KOPT-K1 (cell line): ENCODE data around the gene TRPC1.
"Not testable (repeated sequence)": the region's sequence is repeated elsewhere in the genome, so short reads cannot be mapped to it uniquely, and the experiment has no call there.

Experiments used
- H3K27ac ChIP-seq: fragments of 200-600 bp; sonication (generic); 2 replicates; pipeline ENCODE4 v1.5.1; 2016; ENCODE audit warnings: antibody characterized with exemption, mild to moderate bottlenecking, low read depth, low read length; ENCODE audit not compliant: poor library complexity, severe bottlenecking
- H3K36me3 ChIP-seq: fragments of 200-600 bp; sonication (generic); 2 replicates; pipeline ENCODE4 v1.5.1; 2017; ENCODE audit warnings: antibody characterized with exemption, mild to moderate bottlenecking, low read length, moderate library complexity; ENCODE audit not compliant: insufficient read depth
- H3K9me3 ChIP-seq: fragments of 200-600 bp; sonication (generic); 2 replicates; pipeline ENCODE4 v1.5.1; 2017; ENCODE audit warnings: antibody characterized with exemption, low read length, mild to moderate bottlenecking; ENCODE audit not compliant: insufficient read depth, poor library complexity, severe bottlenecking

TRPC1 gene

DNA sequence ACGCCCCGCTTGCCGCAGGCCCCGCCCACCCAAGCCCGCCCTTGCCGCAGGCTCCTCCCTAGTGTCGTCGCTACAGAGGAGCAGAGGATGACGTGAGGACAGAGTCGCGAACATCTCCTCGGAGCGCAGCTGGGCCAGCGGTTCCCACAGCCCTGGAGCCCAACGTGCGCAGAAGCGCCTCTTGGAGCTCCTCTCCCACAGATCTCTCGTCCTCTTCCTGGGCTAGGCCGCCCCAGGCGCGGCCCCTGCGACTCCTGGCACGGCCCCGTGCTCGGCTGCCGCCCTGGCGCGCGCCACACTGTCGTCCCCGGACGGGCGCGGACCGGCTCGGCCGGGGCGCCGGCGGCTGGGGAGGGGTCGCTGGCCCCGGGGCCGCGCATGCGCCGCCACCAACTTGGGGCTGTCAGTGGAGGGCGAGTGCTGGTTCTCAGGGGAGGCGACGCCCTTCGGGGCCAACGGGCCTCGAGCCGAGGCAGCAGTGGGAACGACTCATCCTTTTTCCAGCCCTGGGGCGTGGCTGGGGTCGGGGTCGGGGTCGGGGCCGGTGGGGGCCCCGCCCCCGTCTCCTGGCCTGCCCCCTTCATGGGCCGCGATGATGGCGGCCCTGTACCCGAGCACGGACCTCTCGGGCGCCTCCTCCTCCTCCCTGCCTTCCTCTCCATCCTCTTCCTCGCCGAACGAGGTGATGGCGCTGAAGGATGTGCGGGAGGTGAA is at the start of gene TRPC1:
Gene TRPC1, plus strand, starts transcription at position 67 of the 714 bp plus-strand sequence. Its CDS starts 526 bp downstream, at position 593.
- no peaks in the 10 kb centered on the region for H3K36me3 ChIP-seq
- H3K27ac ChIP-seq = peak within 1 kb of the TSS; percentile 44
- peaks cover 12% of the 10 kb centered on the region for H3K9me3 ChIP-seq

DNA sequence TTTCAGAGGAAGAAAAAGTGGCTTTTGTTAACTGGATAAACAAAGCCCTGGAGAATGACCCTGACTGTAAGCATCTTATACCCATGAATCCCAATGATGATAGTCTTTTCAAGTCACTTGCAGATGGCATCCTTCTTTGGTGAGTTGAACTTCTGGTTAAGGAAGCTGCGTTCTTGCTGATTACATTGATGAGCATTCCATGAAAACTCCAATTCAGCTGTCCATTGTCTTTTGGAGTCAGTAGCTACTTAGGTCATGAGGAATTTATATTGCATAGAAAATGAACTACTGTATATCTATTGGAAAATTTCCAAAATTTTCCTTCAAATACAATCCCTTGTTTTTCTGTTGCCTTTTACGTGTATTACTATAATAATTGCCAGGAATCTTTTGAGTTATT is 47.7 kb upstream of the TRPC1 start:
- Histone ChIP-seq H3K36me3 (0 out of 2 replicates have a peak, but pooled peaks cover 6% of the 10 kb centered on the region), H3K9me3 (no peaks in the 10 kb centered on the region)

DNA sequence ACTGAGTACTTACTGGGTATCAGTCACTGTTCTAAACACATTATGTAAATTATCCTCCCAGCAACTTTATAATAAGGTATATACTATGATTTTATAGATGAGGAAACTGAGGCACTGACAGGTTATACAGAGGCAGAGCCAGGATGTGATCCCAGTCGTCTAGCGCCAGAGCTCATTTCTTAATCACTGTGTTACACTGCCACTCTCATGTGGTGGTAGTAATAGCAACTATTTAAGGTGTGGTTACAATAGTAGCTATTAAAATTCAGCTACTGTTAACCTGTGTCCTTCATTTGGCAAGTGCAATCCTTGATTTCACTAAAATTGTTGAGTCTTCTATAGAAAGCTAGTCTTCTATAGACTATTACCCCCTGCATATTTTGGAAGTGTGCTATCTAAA is 43.1 kb upstream of the TRPC1 start:
- H3K9me3 ChIP-seq = no peaks in the 10 kb centered on the region
- no peaks in the 10 kb centered on the region for H3K36me3 ChIP-seq
- H3K27ac ChIP-seq = no peak overlapping the region

More for the DNA sequence above, 47.7 kb upstream of the TRPC1 start:
- H3K27ac ChIP-seq = no peak overlapping the region

DNA sequence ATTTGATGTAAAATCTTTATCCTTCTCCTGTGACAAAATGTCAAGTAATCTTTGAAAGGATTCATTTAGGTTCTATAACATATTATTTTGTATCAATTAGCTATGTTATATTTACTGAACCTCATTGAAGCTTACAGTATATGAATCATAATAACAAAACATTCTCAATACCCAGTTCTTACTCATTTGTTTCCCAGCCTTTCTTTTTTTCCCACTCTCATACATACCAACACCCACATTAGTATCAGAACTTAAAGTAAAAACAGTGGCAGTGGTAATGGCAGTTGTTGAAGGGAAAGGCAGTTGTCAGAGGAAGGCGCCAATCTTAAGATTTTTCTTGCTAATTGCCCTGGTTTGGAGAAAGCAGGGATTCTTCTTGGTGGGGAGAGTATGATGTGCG is 33.2 kb upstream of the TRPC1 start:
- H3K9me3 ChIP-seq = no peaks in the 10 kb centered on the region
- H3K27ac ChIP-seq = no peak overlapping the region
- 0 out of 2 replicates have a peak, but pooled peaks cover 9% of the 10 kb centered on the region for H3K36me3 ChIP-seq

DNA sequence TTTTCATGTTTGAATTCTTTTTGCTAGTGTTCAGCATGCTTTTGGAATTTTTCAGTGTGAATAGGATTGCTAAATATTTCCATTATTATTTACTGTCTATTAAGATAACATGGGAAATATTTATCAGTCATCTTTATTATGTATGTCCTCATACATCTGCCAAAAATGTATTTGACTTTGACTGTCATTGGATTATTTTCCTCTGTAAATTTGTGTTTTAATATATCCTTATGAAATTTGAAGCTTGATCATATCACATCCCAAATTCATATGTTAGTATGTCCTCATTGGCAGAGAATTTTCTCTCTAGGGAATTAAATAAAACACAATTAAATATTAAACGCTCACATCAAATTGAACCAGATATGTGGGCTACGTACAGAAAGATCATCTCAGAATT is 32.3 kb upstream of the TRPC1 start:
- Histone ChIP-seq H3K36me3 (0 out of 2 replicates have a peak, but pooled peaks cover 6% of the 10 kb centered on the region), H3K27ac (no peak overlapping the region), H3K9me3 (no peaks in the 10 kb centered on the region)

DNA sequence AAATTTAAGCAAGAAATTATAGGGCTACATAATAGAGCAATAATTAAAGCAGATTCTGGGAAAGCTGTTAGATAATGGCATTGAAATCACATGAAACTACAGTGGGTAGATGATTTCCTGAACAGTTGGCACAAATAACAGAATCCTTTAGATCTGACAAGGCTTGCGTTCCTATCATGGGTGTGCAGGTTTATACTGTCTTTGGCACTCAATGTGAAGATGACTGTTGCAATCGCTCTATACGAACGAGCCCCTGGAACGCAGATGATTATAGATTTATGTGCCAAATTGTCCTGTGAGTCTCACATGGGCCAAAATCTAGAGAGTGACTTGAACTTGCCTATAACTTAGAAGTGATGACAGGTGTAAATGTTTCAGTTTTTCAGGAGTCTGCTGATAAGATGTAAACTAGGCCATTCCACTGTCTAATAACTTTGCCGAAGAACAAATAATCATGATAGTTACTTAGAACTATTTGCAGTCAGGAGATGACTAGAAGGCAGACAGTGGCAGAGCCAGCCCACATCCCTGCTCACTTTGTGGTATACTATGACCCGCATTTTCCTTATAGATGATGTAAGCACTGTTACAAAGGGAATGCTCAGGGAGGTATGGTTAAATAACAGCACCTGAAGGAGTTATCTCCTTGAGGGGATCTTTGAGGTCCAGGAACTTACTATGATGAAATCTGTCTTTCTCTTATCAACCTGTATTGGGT is 30.5 kb upstream of the TRPC1 start:
- no peak overlapping the region for H3K27ac ChIP-seq
- H3K9me3 ChIP-seq = no peaks in the 10 kb centered on the region

DNA sequence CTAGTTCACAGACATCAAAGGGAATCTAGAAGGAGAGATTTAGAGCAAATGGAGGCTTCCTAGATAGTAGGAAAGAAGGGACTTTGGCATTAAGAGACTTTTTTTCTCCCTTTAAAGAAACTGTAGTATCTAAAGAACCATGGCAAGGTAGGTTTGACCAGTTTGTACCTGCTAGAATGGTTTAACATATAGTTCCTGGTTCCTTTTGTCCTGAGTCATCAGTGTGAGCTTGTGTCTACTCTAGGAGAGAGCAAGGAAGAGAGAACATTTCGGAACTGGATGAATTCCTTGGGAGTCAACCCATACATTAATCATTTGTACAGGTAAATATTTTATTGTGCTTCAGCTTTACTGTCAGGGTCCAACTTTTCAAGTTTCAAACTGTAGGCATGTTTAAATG is 29.6 kb upstream of the TRPC1 start:
- Histone ChIP-seq H3K27ac (no peak overlapping the region), H3K9me3 (no peaks in the 10 kb centered on the region)

More for the DNA sequence above, 30.5 kb upstream of the TRPC1 start:
- no peaks in the 10 kb centered on the region for H3K36me3 ChIP-seq

DNA sequence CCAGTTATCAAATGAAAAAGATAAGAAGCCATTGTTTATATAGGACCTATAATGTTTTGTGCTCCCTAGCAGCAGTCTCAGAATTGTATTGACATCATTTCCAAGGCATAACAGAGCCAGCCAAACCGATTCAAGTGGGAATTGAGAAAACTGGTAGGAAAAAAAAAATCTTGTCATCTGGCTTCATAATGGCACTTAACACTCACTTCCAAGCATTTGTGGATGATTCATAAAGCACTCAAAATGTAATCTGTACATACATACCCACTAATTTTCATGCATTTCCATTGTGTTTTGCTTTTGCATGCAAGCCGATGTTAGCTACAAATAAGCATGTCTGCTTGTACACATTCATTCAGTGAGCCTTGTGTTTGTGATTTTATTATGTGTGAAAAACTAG is 18.6 kb upstream of the TRPC1 start:
- Histone ChIP-seq H3K36me3 (no peaks in the 10 kb centered on the region), H3K9me3 (no peaks in the 10 kb centered on the region), H3K27ac (no peak overlapping the region)

More for the DNA sequence above, 29.6 kb upstream of the TRPC1 start:
- no peaks in the 10 kb centered on the region for H3K36me3 ChIP-seq

DNA sequence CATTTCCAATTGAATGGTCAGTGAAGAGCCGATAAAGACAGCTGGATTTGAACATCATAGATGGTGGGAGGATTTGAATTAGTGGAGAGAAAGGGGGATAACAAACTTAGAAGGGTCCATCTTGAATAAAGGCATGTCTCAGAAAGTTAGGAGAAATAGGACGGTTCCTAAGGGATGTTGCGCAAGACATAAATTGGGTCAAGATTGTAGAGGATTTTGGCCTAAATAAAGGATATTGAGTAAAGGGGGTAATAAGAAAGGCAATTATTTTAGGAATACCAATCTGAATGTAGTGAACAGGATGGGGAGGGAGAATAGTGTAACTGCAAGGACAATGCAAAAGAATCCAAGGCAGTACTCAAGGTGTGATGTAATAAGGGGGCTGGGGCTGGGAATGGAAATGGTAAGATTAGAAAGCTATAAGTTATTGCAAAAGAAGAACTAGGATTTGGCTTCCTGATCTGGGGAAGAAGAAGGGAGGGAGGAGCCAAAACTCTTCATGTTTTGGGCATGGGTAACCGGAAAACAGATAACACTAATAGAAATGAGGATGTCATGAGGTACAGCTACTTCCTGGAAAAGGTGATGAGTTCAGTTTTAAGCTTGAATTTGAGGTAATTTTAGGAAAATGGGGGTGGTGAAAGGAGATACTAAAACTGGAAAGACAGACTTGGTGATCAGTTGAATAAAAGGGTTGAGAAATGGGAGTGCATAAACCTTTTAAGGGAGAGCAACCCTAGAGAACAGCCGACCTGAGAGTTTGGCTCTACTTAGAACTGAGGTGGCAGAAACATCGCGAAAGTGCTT is 17.3 kb upstream of the TRPC1 start:
- Histone ChIP-seq H3K27ac (no peak overlapping the region), H3K36me3 (no peaks in the 10 kb centered on the region), H3K9me3 (no peaks in the 10 kb centered on the region)

DNA sequence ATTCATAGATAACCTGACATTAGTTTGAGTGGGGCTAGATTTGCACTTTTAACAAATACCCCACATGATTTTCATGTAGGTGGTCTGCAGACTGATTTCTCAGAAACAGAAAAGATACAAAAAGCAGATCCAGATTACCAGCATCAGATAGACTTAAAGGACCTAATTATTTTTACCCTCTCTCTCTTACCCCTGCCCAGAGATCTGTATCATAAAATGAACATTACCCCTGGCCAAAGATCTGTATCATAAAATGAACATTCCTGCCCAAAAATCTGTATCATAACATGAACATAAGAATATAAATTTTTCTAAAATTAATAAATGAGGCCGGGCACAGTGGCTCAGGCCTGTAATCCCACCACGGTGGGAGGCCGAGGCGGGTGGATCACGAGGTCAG is 14.6 kb upstream of the TRPC1 start:
- Histone ChIP-seq H3K27ac (no peak overlapping the region), H3K36me3 (no peaks in the 10 kb centered on the region), H3K9me3 (no peaks in the 10 kb centered on the region)

DNA sequence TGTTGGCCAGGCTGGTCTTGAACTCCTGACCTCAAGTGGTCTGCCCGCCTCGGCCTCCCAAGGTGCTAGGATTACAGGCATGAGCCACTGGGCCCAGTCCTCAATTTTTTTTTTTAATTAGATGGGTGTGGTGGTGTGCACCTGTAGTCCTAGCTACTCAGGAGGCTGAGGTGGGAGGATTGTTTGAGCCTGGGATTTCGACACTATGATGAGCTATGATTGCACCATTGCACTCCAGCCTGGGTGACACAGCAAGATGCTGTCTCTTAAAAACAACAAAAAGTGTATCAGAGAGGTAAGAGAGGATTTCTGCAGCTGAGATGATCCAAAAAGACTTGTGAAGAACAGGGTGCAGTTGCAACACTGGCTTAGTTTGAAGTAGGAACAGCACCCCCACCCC is 9.0 kb upstream of the TRPC1 start:
- not testable (repeated sequence) for H3K9me3 ChIP-seq, H3K27ac ChIP-seq, H3K36me3 ChIP-seq

DNA sequence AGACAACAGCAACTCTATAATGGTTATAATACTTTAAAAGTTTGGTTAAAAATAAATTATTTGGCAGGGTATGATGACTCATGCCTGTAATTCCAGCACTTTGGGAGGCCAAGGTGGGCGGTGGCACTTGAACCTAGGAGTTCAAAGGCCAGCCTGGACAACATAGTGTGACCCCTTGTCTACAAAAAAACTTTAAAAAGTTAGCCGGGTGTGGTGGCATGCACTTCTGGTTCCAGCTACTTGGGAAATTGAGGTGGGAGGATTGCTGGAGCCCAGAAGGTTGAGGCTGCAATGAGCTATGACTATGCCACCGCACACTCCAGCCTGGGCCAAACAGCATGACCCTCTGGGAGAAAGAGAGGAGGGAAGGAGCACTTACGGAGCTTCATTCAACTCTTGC is 7.7 kb upstream of the TRPC1 start:
- Histone ChIP-seq H3K27ac (no peak overlapping the region), H3K36me3 (no peaks in the 10 kb centered on the region), H3K9me3 (peaks cover 3% of the 10 kb centered on the region)

DNA sequence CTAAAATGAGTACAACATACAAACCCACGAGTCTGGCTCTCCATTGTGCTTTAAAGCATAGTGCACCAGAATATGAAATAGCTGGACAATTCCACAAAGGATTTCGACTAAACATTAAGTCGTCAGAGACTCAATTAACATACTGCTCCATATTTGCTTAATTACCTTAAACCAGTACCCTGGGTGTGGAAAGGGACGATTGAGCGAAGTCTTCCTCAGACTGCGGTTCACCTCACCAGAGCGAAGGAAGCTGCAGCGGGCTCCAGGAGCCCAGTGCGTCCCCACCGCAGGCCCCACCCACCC is 218 bp upstream of the TRPC1 start:
- no peaks in the 10 kb centered on the region for H3K36me3 ChIP-seq
- H3K27ac ChIP-seq = no peak overlapping the region
- peaks cover 12% of the 10 kb centered on the region for H3K9me3 ChIP-seq

DNA sequence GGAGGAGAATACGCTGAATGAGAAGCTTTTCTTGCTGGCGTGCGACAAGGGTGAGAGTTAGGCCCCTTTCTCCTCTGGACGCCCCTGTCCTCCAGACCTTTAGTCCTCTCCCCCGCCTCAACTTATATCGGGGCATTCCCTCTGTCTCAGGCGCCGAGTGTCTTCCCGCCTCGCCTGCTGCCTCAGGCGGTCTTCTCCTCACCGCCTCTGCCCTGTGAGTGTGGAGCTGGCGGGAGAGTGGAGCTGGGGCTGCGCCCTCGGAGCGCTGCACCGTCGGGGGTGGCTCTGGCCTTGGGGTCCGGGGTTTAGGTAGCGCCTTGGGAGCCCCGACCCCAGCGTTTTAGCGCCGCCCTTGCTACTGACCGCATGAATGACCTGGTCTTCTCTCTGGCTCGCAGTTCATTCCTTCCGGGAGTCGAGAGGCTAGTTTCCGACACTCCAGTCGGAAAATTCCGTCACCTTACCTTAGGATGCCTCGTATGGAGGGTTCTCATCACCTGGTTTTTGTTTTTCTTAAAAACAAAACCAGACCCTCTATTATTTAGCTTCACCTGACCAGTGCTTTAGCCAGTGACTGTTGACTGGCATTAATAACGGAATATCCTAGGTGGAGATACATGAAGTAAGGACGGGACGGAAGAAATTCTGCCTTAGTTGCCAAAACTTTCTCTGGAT is 985 bp downstream of the TRPC1 start:
- Histone ChIP-seq H3K27ac (no peak overlapping the region), H3K9me3 (peaks cover 12% of the 10 kb centered on the region), H3K36me3 (no peaks in the 10 kb centered on the region)

DNA sequence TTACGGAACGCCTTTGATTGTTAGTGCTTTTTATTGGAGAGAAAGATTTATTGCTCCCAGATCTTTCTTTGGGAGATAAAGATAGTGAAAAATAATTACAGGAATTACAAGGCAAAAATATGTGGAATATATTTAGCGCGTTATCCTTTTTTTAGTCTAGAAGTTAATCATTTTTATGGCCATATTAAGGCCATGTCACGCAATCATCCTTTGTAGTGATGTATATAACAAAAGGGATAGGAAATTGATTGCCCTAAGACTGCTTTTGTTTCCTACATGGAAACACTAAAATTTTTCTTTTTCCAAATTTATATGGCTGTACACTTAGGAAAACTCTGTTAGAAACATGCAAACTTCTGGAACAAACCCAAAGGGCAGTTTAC is 1.5 kb downstream of the TRPC1 start:
- Histone ChIP-seq H3K27ac (no peak overlapping the region), H3K9me3 (peaks cover 12% of the 10 kb centered on the region), H3K36me3 (no peaks in the 10 kb centered on the region)
